ENCODE data around the gene RAB44.

DNA sequence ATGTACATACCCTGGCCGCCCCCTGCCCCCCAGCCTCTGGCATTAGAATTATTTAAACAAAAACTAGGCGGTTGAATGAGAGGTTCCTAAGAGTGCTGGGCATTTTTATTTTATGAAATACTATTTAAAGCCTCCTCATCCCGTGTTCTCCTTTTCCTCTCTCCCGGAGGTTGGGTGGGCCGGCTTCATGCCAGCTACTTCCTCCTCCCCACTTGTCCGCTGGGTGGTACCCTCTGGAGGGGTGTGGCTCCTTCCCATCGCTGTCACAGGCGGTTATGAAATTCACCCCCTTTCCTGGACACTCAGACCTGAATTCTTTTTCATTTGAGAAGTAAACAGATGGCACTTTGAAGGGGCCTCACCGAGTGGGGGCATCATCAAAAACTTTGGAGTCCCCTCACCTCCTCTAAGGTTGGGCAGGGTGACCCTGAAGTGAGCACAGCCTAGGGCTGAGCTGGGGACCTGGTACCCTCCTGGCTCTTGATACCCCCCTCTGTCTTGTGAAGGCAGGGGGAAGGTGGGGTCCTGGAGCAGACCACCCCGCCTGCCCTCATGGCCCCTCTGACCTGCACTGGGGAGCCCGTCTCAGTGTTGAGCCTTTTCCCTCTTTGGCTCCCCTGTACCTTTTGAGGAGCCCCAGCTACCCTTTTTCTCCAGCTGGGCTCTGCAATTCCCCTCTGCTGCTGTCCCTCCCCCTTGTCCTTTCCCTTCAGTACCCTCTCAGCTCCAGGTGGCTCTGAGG, 11.5 kb upstream of the RAB44 start:
- TF ChIP-seq, protein P1, sequence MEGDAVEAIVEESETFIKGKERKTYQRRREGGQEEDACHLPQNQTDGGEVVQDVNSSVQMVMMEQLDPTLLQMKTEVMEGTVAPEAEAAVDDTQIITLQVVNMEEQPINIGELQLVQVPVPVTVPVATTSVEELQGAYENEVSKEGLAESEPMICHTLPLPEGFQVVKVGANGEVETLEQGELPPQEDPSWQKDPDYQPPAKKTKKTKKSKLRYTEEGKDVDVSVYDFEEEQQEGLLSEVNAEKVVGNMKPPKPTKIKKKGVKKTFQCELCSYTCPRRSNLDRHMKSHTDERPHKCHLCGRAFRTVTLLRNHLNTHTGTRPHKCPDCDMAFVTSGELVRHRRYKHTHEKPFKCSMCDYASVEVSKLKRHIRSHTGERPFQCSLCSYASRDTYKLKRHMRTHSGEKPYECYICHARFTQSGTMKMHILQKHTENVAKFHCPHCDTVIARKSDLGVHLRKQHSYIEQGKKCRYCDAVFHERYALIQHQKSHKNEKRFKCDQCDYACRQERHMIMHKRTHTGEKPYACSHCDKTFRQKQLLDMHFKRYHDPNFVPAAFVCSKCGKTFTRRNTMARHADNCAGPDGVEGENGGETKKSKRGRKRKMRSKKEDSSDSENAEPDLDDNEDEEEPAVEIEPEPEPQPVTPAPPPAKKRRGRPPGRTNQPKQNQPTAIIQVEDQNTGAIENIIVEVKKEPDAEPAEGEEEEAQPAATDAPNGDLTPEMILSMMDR (IDR thresholded peaks at IDR 0.05; ENCODE audit: poor library complexity), result no peak
- no peak for TF ChIP-seq EZH2 (IDR thresholded peaks at IDR 0.05; ENCODE audit: borderline replicate concordance)

All from hepatocyte (in vitro differentiated cells).